LNCaP clone FGC (cell line): Measurements from ENCODE around the gene CHPF2.
A peak's percentile ranks its signal among the peaks of the same experiment; 100 is the strongest.

Experiments
- DNase-seq: peaks from one replicate; pipeline ENCODE4 v3.0.0-alpha.2; 2011; ENCODE audit warnings: low read depth
- H3K4me3 ChIP-seq: 2 replicates; pipeline ENCODE4 v1.5.1; 2011; ENCODE audit warnings: mild to moderate bottlenecking, low read depth, low read length, control low read depth
- TF ChIP-seq, protein P1 (sequence below): IDR thresholded peaks from 2 replicates; pipeline ENCODE4 v1.5.1; 2012; ENCODE audit warnings: mild to moderate bottlenecking; ENCODE audit not compliant: control insufficient read depth, insufficient read depth; ENCODE audit errors: extremely low read depth

CHPF2 gene

DNA sequence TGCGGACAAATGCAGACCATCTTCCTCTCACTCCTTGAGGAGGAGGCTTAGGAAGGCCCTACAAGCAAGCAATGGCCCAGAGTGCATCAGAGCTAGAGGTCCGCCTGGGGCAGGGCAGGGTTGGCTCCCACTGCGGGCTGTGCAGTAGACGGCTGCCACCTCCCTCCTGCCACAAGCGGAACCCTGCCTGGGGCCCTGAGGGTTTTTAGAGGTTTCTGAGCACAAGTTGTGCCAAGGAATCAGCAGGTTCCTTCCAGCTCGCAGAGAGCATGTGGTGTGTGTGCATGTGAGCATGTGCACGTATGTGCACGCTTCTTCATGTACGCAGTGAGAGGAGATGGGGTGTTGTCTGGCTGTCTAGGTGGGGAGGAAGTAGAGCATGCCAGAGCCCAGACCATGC is 42.1 kb downstream of the CHPF2 start:
- H3K4me3 ChIP-seq = no peak overlapping the region
- DNase-seq = no peak
- TF ChIP-seq, protein P1, sequence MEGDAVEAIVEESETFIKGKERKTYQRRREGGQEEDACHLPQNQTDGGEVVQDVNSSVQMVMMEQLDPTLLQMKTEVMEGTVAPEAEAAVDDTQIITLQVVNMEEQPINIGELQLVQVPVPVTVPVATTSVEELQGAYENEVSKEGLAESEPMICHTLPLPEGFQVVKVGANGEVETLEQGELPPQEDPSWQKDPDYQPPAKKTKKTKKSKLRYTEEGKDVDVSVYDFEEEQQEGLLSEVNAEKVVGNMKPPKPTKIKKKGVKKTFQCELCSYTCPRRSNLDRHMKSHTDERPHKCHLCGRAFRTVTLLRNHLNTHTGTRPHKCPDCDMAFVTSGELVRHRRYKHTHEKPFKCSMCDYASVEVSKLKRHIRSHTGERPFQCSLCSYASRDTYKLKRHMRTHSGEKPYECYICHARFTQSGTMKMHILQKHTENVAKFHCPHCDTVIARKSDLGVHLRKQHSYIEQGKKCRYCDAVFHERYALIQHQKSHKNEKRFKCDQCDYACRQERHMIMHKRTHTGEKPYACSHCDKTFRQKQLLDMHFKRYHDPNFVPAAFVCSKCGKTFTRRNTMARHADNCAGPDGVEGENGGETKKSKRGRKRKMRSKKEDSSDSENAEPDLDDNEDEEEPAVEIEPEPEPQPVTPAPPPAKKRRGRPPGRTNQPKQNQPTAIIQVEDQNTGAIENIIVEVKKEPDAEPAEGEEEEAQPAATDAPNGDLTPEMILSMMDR = no peak

DNA sequence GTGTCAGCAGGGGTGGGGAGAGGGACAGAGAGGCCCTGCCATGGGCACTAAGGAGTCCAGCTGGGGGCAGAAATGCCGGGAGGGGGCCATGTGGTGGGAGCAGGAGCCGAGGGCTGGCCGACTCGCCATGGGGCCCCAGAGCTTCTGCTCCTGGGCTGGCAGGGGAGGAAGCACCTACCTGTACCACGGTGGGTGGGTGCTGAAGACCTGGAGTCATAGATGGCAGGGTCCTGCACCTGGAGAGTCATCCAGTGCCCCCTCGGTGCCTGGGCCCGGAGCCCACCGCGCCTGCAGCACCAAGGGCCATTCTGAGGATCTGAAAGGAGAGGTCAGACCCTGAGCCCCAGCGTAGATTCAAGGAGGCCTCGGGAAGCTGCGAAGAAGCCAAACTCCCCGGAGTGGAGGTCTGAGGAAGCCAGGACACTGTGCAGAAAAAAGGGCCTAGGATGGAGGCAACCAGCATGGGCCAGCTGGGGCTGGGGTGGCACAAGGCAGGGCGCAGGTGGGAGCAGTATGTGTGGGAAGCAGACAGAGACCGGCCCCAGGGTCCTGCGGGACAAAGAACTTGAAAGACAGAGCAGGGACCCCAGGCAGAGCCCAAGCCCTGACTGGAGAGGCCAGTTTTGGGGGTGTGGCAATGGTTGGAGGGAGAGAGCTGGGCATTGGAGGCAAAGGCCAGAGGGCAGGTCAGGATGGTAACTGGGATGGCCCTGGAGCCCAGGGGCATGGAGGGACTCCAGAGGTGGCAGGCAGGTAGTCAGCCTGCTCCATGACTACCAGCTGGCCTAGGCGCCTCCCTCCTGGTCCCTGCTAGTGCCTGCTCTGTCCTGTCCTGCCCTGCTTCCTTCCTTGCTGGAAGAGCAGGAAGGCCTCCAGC is 42.9 kb downstream of the CHPF2 start:
- H3K4me3 ChIP-seq = no peak overlapping the region
- TF ChIP-seq, protein P1 = no peak
- DNase-seq = no peak

DNA sequence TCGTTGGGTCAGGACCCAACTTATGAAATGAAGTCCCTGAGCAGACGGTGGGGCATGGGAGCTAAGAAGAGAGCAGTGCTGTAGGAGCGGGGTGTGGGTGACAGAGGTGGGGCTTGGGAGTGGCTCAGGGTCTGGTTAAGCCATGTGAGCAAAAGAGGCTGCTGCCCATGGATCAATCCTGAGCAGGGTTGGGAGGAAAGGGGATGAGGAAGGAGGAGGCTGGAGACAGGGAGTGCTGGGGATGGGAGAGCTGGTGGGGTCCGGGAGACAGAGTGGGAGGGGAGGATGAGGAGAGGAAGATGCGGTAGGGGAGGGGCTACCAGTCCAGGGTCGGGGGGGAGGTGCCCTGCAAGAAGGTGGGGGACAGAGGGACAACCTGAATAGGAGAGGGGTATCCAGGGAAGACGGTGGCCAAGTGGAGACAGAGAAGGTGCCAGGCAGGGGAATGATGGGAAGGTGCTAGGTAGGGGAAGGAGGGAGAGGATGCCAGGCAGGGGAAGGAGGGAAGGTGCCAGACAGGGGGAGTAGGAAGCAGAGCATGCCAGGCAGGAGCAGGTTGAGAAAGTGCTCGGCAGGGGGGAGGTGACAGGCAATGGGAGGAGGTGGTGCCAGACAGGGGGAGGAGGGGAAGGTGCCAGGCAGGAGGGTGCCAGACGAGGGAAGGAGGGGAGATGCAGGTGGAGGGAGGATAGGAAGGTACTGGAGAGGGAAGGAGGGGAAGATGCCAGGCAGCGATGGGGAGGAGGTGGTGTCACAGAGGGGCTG is 43.7 kb downstream of the CHPF2 start:
- H3K4me3 ChIP-seq = peak overlapping the region; percentile 43
- no peak for DNase-seq
- TF ChIP-seq, protein P1 = no peak

DNA sequence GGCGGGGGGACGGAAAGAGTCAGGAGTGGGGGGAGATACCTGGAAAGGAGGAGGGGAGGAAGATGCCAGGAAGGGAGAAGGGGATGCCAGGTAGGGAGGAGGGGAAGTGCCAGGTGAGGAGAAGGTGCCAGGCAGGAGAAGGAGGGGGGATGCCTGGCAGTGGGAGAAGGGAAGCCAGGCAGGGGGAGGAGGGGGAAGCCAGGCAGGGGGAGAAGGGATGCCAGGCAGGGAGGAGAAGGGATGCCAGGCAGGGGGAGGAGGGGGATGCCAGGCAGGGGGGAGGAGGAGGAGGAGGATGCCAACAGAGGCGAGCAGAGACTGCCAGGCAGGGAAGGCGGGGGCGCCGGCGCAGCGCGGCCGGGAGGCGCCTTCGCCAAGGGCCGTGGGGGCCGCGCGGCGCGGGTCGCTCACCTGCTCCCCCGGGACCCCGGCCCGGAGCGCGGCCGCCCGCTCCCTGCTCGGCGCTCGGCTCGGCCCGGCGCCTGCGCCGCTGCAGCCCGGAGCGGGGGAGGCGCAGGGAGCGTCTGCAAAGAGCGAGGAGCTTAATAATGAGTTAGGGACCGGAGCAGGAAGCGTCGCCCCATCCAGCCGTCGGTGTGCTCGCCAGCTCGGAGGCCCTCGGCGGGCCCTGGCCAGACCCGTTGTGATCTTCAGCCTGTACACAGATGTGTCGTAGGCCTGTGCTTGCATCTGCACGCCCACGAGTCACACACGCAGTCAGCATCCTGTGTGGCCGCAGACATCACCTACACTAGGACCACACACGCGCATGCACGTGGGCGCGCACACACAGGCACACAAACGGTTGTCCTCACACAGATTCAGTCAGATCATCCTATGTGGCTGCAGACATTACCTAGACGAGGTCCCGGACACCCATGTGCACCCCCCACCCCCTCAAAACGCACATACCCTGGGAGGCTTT is 44.6 kb downstream of the CHPF2 start:
- H3K4me3 ChIP-seq = peak overlapping the region; percentile 43
- DNase-seq = peak; percentile 22

DNA sequence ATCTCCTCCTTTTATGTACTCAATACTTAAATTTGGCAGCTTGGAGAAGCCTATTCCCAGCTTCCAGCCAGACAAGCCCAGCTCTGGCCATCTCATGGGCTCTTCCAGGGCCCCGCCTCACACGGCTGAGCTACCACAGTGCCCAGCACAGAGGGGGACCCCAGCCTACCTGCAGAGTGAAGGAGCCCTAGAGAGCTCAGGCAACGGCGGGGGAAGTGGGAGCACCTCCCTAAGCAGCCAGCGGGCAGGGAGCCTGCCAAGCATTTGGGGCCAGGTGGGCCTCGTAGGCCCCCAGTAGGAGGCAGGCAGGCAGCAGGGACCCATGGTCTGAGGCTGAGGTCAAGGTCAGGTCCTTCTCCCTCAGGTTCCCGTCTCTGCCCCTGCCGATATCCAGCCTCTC is 45.3 kb downstream of the CHPF2 start:
- no peak overlapping the region; the same call in 1 of the 2 replicates for H3K4me3 ChIP-seq
- TF ChIP-seq, protein P1 = no peak
- no peak for DNase-seq

More for the DNA sequence above, 44.6 kb downstream of the CHPF2 start:
- TF ChIP-seq, protein P1 = no peak

DNA sequence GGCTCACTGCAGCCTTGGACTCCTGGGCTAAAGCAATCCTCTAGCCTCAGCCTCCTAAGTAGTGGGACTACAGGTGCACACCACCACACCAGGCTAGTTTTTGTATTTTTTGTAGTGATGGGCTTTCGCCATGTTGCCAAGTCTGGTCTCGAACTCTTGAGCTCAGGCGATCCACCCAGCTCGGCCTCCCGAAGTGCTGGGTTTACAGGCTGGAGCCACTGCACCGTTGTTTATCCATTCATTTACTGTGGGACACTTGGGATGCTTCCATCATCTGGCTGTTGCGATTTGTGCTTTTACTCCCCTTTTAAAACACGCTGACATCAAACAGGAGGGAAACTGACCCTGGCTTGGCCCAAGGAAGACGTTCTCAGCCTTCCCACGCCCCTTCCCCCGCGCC is 46.7 kb downstream of the CHPF2 start:
- no peak overlapping the region for H3K4me3 ChIP-seq
- TF ChIP-seq, protein P1 = no peak
- DNase-seq = no peak
